HL-60 (cell line): ENCODE data around the gene TRIM50.
"Not testable (repeated sequence)": the region's sequence is repeated elsewhere in the genome, so short reads cannot be mapped to it uniquely, and the experiment has no call there.

Experiments
- DNase-seq, 2 experiments: peaks; one replicate each; pipeline ENCODE4 v3.0.0-alpha.2; 2010 to 2020; ENCODE audit warnings: low read depth in 1 of 2, low spot score in 1 of 2
- H3K27ac ChIP-seq: fragments of 250-450 bp; sonication (Bioruptor Pico); replicated peaks from 2 replicates; pipeline ENCODE4 v1.5.1; 2020; ENCODE audit warnings: mild to moderate bottlenecking, moderate library complexity
- H3K27me3 ChIP-seq: fragments of 250-450 bp; sonication (Bioruptor Pico); 2 replicates; pipeline ENCODE4 v1.5.1; 2021; ENCODE audit warnings: mild to moderate bottlenecking, moderate library complexity; ENCODE audit not compliant: insufficient read depth, poor library complexity, severe bottlenecking
- H3K4me3 ChIP-seq: replicated peaks from 2 replicates; pipeline ENCODE4 v1.5.1; 2011; ENCODE audit warnings: mild to moderate bottlenecking, control low read depth, low read length; ENCODE audit not compliant: insufficient read depth
- CTCF ChIP-seq: IDR thresholded peaks from one replicate; pipeline ENCODE4 v1.5.1; 2011; ENCODE audit warnings: low read length, control low read depth, inconsistent platforms; ENCODE audit not compliant: insufficient read depth
- GABPA ChIP-seq: IDR thresholded peaks from 2 replicates; pipeline ENCODE4 v1.6.1; 2012; ENCODE audit warnings: low read depth
- POLR2AphosphoS5 ChIP-seq: IDR thresholded peaks from 2 replicates; pipeline ENCODE4 v1.6.1; 2012; ENCODE audit warnings: low read depth
- REST ChIP-seq: IDR thresholded peaks from 2 replicates; pipeline ENCODE4 v1.6.1; 2012; ENCODE audit warnings: low read depth; ENCODE audit not compliant: insufficient replicate concordance
- SPI1 ChIP-seq: IDR thresholded peaks from 2 replicates; pipeline ENCODE4 v1.6.1; 2012; ENCODE audit warnings: low read depth, mild to moderate bottlenecking, borderline replicate concordance

TRIM50 gene

DNA sequence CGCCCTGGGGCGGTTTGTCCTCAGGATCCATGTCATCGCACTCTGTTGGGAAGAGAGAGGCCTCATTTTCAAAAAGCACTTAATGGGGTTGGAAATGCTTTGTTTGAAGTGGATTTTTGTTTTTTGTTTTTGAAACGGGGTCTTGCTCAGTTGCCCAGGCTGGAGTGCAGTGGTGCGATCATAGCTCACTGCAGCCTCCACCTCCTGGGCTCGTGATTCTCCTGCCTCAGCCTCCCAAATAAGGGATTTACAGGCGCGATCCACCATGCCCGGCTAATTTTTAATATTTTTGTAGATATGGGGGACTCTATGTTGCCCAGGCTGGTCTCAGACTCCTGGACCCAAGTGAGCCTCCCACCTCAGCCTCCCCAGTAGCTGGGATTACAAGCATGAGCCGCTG is 814 bp upstream of the TRIM50 start:
- TF ChIP-seq GABPA (no peak), POLR2AphosphoS5 (no peak), SPI1 (no peak)
- H3K27me3 ChIP-seq = no peaks in the 10 kb centered on the region
- H3K4me3 ChIP-seq = no peak overlapping the region
- no peak overlapping the region for H3K27ac ChIP-seq
- no peak for DNase-seq

- not testable (repeated sequence) for DNase-seq, H3K27me3 ChIP-seq, H3K4me3 ChIP-seq, H3K27ac ChIP-seq
Measured at GRCh38 chr7:73327449-73327848, 433 bp downstream of the TRIM50 start.

GRCh38 chr7:73325424-73325823 is 2.5 kb downstream of the TRIM50 start:
- not testable (repeated sequence) for DNase-seq, H3K27ac ChIP-seq, H3K27me3 ChIP-seq, H3K4me3 ChIP-seq

DNA sequence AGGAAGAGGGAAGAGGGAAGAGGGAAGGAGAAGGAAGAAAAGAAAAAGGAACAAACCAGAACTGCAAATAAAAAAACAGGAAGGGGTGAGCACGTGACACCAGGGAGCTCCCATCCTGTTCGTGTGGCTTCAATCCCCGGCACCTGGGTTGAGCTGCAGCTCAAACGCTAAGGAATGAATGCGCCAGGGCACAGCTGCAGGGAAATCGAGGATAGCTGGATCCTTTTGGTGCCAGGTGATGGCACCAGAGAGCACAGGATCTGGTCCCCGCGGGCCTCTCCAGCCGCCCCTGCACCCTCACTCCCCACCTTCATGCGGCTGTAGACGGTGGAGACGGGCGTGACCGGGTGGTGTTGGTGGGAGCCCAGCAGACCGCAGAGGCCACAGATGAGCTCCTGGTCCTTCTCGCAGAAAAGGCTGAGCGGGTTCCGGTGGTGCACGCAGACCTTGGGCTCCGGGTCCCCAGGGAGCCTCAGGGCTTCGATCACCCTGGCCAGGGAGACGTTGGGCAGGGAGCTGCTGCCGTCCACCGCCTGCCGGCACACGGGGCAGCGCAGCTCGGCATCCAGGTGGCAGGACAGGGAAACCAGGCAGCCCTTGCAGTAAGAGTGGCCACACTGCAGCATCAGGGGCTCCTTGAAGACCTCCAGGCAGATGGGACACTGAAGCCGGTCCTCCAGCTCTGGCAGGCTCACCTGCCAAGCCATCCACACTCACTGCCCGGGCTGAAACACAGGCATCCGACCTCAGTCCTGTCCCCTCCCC is 3.6 kb downstream of the TRIM50 start:
- DNase-seq = peak; percentile 86 to 87
- peak overlapping the region; percentile 34 for H3K4me3 ChIP-seq
- not testable (repeated sequence) for H3K27me3 ChIP-seq
- TF ChIP-seq SPI1 (peak; percentile 85), CTCF (peak; percentile 6)
- H3K27ac ChIP-seq = peak overlapping the region; percentile 18; the same call in 1 of the 2 replicates

DNA sequence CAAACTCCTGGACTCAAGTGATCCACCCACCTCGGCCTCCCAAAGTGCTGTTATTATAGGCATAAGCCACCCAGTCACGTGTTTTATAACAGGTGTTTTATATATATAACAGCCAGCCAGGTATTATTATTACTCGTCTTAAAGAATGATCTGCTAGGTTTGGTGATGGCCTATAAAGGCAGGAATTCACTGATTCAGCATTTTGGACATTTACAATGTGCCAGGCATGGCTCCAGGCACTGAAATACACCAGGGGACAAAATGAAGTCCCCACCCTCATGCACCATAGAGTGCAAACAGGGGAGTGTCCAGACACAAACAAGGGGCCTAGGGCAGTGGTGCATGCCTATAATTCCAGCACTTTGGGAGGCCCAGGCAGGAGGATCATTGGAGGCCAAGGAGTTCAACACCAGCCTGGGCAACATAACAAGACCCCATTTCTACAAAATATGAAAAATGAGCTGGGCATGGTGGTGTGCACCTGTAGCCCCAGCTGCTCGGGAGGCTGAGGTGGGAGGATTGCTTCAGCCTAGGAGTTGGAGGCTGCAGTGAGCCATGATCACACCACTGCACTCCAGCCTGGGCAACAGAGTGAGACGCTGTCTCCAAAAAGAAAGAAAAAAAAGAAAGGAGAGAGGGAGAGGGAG is 4.3 kb downstream of the TRIM50 start:
- H3K27me3 ChIP-seq, DNase-seq, H3K4me3 ChIP-seq, H3K27ac ChIP-seq: not testable (repeated sequence)

- not testable (repeated sequence) for DNase-seq, H3K4me3 ChIP-seq, H3K27me3 ChIP-seq, H3K27ac ChIP-seq
Measured at GRCh38 chr7:73320009-73320408, 7.9 kb downstream of the TRIM50 start.

- not testable (repeated sequence) for H3K27me3 ChIP-seq, H3K4me3 ChIP-seq, H3K27ac ChIP-seq, DNase-seq
Measured at GRCh38 chr7:73319541-73319940, 8.3 kb downstream of the TRIM50 start.

DNA sequence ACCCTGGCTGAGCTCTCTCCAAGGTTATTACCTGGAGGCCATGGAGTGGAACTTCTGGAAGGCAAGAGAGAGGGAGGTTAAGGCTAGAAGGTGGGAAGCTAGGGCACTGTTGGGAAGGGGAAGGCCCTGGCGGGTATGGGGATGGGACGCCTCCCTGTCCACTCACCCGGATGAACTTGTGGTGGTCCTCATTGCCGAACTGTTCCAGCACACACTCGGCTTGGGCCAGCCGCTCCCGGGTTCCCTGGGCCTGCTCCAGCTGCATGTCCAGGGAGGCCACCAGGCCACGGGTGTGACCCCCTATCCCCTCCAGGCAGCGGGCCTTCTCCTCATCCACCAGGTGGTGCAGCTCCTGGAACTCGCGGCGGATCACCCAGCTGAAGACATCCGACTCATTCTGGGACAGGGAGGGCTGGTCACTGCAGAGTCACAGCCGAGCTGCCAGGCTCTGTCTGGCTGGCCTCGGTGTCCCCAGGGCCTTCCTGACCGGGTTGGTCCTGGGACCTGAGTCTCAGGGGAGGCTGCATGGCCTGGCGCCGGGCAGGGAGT is 9.2 kb downstream of the TRIM50 start:
- H3K27me3 ChIP-seq, DNase-seq, H3K4me3 ChIP-seq, H3K27ac ChIP-seq: not testable (repeated sequence)

DNA sequence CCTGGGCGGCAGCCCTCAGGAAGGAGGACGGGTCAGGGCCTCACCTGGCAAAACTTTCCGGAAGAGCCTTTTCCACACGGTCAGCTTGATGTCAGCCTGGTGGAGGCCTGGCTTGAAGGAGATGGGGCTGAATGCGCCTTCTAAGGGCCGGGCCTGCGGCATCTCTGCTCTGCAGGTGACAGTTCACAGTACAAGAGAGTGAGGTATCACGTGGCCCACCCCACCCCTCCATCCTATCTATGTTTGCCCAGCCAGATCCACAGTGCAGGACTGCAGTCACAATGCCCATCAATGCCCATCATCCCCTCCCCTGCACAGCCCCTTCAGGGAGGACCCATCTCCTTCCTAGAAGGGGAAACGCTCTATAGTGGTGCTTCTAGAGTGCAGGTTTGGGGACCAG is 11.4 kb downstream of the TRIM50 start:
- no peak overlapping the region for H3K27ac ChIP-seq
- TF ChIP-seq CTCF = no peak
- no peak for TF ChIP-seq GABPA
- no peak for TF ChIP-seq REST
- no peak for TF ChIP-seq SPI1
- no peak for TF ChIP-seq POLR2AphosphoS5
- H3K27me3 ChIP-seq = no peaks in the 10 kb centered on the region
- H3K4me3 ChIP-seq = no peak overlapping the region
- no peak for DNase-seq
